Liver (tissue), 9 donors: Measurements from ENCODE around the gene SREBF1. TPM values are rescaled to one million over a fixed set of nuclear protein-coding genes. Genes with fewer than 3 reads are reported as not detected.

ENCODE experiments used
- DNase-seq: peaks from one replicate; pipeline ENCODE4 v3.0.0-alpha.2; 2017; ENCODE audit warnings: low spot score
- H3K27ac ChIP-seq, 2 donors: one replicate each; pipeline ENCODE4 v1.7.0; 2013; ENCODE audit warnings: inconsistent platforms in 2 of 2, low read length in 2 of 2, control low read depth in 1 of 2, low read depth in 1 of 2, mild to moderate bottlenecking in 1 of 2
- H3K27me3 ChIP-seq, 4 donors: one replicate each; pipeline versions ENCODE4 v1.6.1 to v1.7.0; 2013; ENCODE audit warnings: low read length in 3 of 4, inconsistent platforms in 1 of 4, mild to moderate bottlenecking in 1 of 4, moderate library complexity in 1 of 4; ENCODE audit not compliant: control insufficient read depth in 4 of 4, insufficient read depth in 4 of 4
- H3K36me3 ChIP-seq, 4 donors: one replicate each; pipeline versions ENCODE4 v1.6.1 to v1.7.0; 2013; ENCODE audit warnings: low read length in 3 of 4, mild to moderate bottlenecking in 3 of 4, low read depth in 1 of 4, moderate library complexity in 1 of 4; ENCODE audit not compliant: control insufficient read depth in 4 of 4, insufficient read depth in 3 of 4
- H3K4me1 ChIP-seq, 4 donors: one replicate each; pipeline versions ENCODE4 v1.6.1 to v1.7.0; 2013; ENCODE audit warnings: low read length in 3 of 4, mild to moderate bottlenecking in 3 of 4, moderate library complexity in 1 of 4; ENCODE audit not compliant: control insufficient read depth in 4 of 4, insufficient read depth in 4 of 4
- H3K4me3 ChIP-seq, 3 donors: one replicate each; pipeline versions ENCODE4 v1.6.1 to v1.7.0; 2013; ENCODE audit warnings: low read length in 3 of 3, control low read depth in 1 of 3, low read depth in 1 of 3, mild to moderate bottlenecking in 1 of 3
- H3K9ac ChIP-seq, 2 donors: one replicate each; pipeline ENCODE4 v1.7.0; 2013; ENCODE audit warnings: low read length in 2 of 2, mild to moderate bottlenecking in 2 of 2, moderate library complexity in 2 of 2, control low read depth in 1 of 2, low read depth in 1 of 2
- H3K9me3 ChIP-seq, 4 donors: one replicate each; pipeline versions ENCODE4 v1.6.1 to v1.7.0; 2013; ENCODE audit warnings: low read length in 3 of 4; ENCODE audit not compliant: control insufficient read depth in 4 of 4
- HNF4G ChIP-seq: IDR thresholded peaks from 2 replicates; pipeline ENCODE4 v1.6.1; 2016; ENCODE audit warnings: antibody characterized with exemption
- NR2F2 ChIP-seq: IDR thresholded peaks from 2 replicates; pipeline ENCODE4 v1.6.1; 2016; ENCODE audit warnings: antibody characterized with exemption
- REST ChIP-seq: IDR thresholded peaks from 2 replicates; pipeline ENCODE4 v1.6.1; 2016; ENCODE audit warnings: antibody characterized with exemption, mild to moderate bottlenecking
- RXRA ChIP-seq, 2 donors: IDR thresholded peaks; 2 replicates each; pipeline ENCODE4 v1.6.1; 2017 to 2018; ENCODE audit warnings: antibody characterized with exemption in 2 of 2, mild to moderate bottlenecking in 1 of 2
- SP1 ChIP-seq: IDR thresholded peaks from 2 replicates; pipeline ENCODE4 v1.6.1; 2018; ENCODE audit warnings: antibody characterized with exemption, mild to moderate bottlenecking
- ZBTB33 ChIP-seq: IDR thresholded peaks from 2 replicates; pipeline ENCODE4 v1.6.1; 2016; ENCODE audit warnings: antibody characterized with exemption
- WGBS: extraction: QIAGEN DNeasy Blood & Tissue Kit; methylation state at CpG from one replicate; pipeline ENCODE4 v1.1.7; 2013; 5-methylcytosine and 5-hydroxymethylcytosine counted together
- polyA plus RNA-seq, 2 donors: library from polyadenylated mRNA; stranded (reverse) in 1 of 2; unstranded in 1 of 2; fragments of 200-250 nt in 1 of 2; fragments of >200 nt in 1 of 2; fragmentation: Nextera tagmentation in 1 of 2; extraction: Ambion mirVana in 1 of 2; gene quantifications; one replicate each; pipeline versions ENCODE4 v1.2.1 to v1.2.3, GENCODE V29; 2013 to 2015
- total RNA-seq, 2 donors: library from RNA; depleted of rRNA; stranded (reverse); fragments of >200 nt; gene quantifications; one replicate each; pipeline ENCODE4 v1.2.3, GENCODE V29; 2014
- donor health status: healthy.
- donor health status: healthy.
- donor health status: healthy.
- donor health status: healthy.
- donor health status: healthy.

Gene SREBF1
- total and polyA plus RNA-seq, 4 donors, result 66.8 to 133 (median 101) TPM

- H3K9ac ChIP-seq, result no peak overlapping the region
- no peak for DNase-seq
- peaks cover 0 to 3% (median 0%) of the 10 kb centered on the region in 4 donors for H3K4me1 ChIP-seq
- TF ChIP-seq NR2F2 (no peak), SP1 (no peak)
- no peak overlapping the region for H3K4me3 ChIP-seq
- H3K27ac ChIP-seq, result no peak overlapping the region
- H3K9me3 ChIP-seq, result no peaks in the 10 kb centered on the region
- WGBS, result 97% methylated on average over 40 of the region's 40 CpGs
- no peaks in the 10 kb centered on the region for H3K27me3 ChIP-seq
- peaks cover 0 to 25% (median 4%) of the 10 kb centered on the region in 4 donors for H3K36me3 ChIP-seq
These were observed 40.6 kb downstream of the SREBF1 start for GRCh38 chr17:17795946-17796786.

- TF ChIP-seq HNF4G (no peak), REST (no peak)
- Histone ChIP-seq H3K27ac (no peak overlapping the region), H3K4me1 (peaks cover 0 to 3% (median 0%) of the 10 kb centered on the region in 4 donors), H3K9ac (no peak overlapping the region), H3K4me3 (no peak overlapping the region), H3K36me3 (peaks cover 0 to 25% (median 4%) of the 10 kb centered on the region in 4 donors), H3K9me3 (no peaks in the 10 kb centered on the region), H3K27me3 (no peaks in the 10 kb centered on the region)
- WGBS, result 92% methylated on average over 12 of the region's 12 CpGs
- DNase-seq, result no peak
These were observed 41.5 kb downstream of the SREBF1 start for GRCh38 chr17:17795296-17795695.

GRCh38 chr17:17794382-17794781 lies 42.4 kb downstream of the SREBF1 start:
- no peak for DNase-seq
- Histone ChIP-seq H3K27ac (no peak overlapping the region), H3K36me3 (peaks cover 0 to 25% (median 4%) of the 10 kb centered on the region in 4 donors), H3K9me3 (no peaks in the 10 kb centered on the region), H3K9ac (no peak overlapping the region), H3K4me1 (peaks cover 0 to 12% (median 4%) of the 10 kb centered on the region in 4 donors), H3K27me3 (no peaks in the 10 kb centered on the region), H3K4me3 (no peak overlapping the region)
- 96% methylated on average over 31 of the region's 31 CpGs for WGBS
- TF ChIP-seq RXRA (IDR thresholded peaks at IDR 0.05) (no peak), ZBTB33 (no peak)
